A549 (cell line): Measurements from ENCODE around the gene ZFYVE9. TPM values are rescaled to one million over a fixed set of nuclear protein-coding genes. Genes with fewer than 3 reads are reported as not detected.

ENCODE experiments used
- ATAC-seq, 2 experiments: fragments of 200-7000 bp in 1 of 2; fragments of >200 bp in 1 of 2; cut with Nextera tagmentation in 1 of 2; cut with Tn5 transposase in 1 of 2; 3 replicates each; pipeline versions ENCODE4 v1.8.0 to v1.9.1; 2018 to 2020; ENCODE audit warnings: mild to moderate bottlenecking in 1 of 2, moderate library complexity in 1 of 2
- CTCF ChIA-PET: fragments of 300-600 bp; sonication (Branson Sonifier 250); formaldehyde crosslinking; extraction: SDS; loops from one replicate; lab custom pipeline; 2021; ENCODE audit warnings: antibody characterized with exemption, inconsistent platforms; lab: Yijun Ruan, JAX
- POLR2A ChIA-PET: fragments of 350-600 bp; formaldehyde crosslinking; extraction: SDS; loops from one replicate; lab custom pipeline; 2021; ENCODE audit warnings: antibody characterized with exemption, inconsistent platforms; lab: Yijun Ruan, JAX
- DNase-seq, 2 experiments: peaks; one replicate each; pipeline versions ENCODE4 v3.0.0 to v3.0.0-alpha.2; 2011 to 2016; ENCODE audit warnings: low read depth in 1 of 2, low spot score in 1 of 2
- FAIRE-seq: peaks from 2 replicates; lab custom pipeline; 2011; peaks lifted over from hg19 to GRCh38; lab: Jason Lieb, UNC
- H3K27ac ChIP-seq, 2 experiments: fragments of >200 bp; sonication (Bioruptor Twin); formaldehyde crosslinking; 3 replicates each; pipeline ENCODE4 v1.5.1; 2016 to 2017
- H3K4me1 ChIP-seq: fragments of >200 bp; sonication (Bioruptor Twin); formaldehyde crosslinking; 3 replicates; pipeline ENCODE4 v1.6.1; 2016
- H3K4me2 ChIP-seq: fragments of >200 bp; sonication (Bioruptor Twin); formaldehyde crosslinking; 3 replicates; pipeline ENCODE4 v1.6.1; 2016
- H3K4me3 ChIP-seq: fragments of >200 bp; sonication (Bioruptor Twin); formaldehyde crosslinking; 3 replicates; pipeline ENCODE4 v1.5.1; 2016
- H3K9me3 ChIP-seq: fragments of >200 bp; sonication (Bioruptor Twin); formaldehyde crosslinking; 3 replicates; pipeline ENCODE4 v1.6.1; 2016
- ATOH8 ChIP-seq: fragments of 250-450 bp; sonication (Bioruptor Pico); IDR thresholded peaks from 2 replicates; pipeline ENCODE4 v1.5.0; 2020; ENCODE audit warnings: low read depth, mild to moderate bottlenecking, moderate library complexity
- BHLHE40 ChIP-seq: IDR thresholded peaks from 2 replicates; pipeline ENCODE4 v1.6.1; 2012; ENCODE audit warnings: low read depth, low read length, inconsistent platforms
- CEBPB ChIP-seq, 2 experiments: fragments of >200 bp in 1 of 2; sonication (Bioruptor Twin) in 1 of 2; formaldehyde crosslinking in 1 of 2; IDR thresholded peaks; 2 replicates each; pipeline ENCODE4 v1.6.1; 2012 to 2016
- CHD2 ChIP-seq: fragments of 150-350 bp; IDR thresholded peaks from 2 replicates; pipeline ENCODE4 v1.6.1; 2014; ENCODE audit warnings: low read length; ENCODE audit not compliant: partially characterized antibody
- EHF ChIP-seq: fragments of 250-450 bp; sonication (Bioruptor Pico); IDR thresholded peaks from 2 replicates; pipeline ENCODE4 v1.5.0; 2020; ENCODE audit warnings: mild to moderate bottlenecking
- EHMT2 ChIP-seq: fragments of 200-600 bp; sonication (generic); IDR thresholded peaks from 2 replicates; pipeline ENCODE4 v1.6.1; 2016; ENCODE audit warnings: antibody characterized with exemption, low read depth, mild to moderate bottlenecking, moderate library complexity
- ELK1 ChIP-seq: fragments of 150-350 bp; IDR thresholded peaks from 2 replicates; pipeline ENCODE4 v1.6.1; 2014; ENCODE audit warnings: low read depth, mild to moderate bottlenecking, low read length
- ESRRA ChIP-seq: fragments of 150-350 bp; IDR thresholded peaks from 2 replicates; pipeline ENCODE4 v1.6.1; 2014; ENCODE audit warnings: mild to moderate bottlenecking, low read length, borderline replicate concordance
- FOSB ChIP-seq: fragments of 250-450 bp; sonication (Bioruptor Pico); IDR thresholded peaks from 2 replicates; pipeline ENCODE4 v1.5.0; 2020; ENCODE audit warnings: mild to moderate bottlenecking, moderate library complexity
- FOSL2 ChIP-seq, 2 experiments: fragments of 450-650 bp in 1 of 2; fragments of >200 bp in 1 of 2; sonication (Bioruptor Twin) in 1 of 2; formaldehyde crosslinking; IDR thresholded peaks; 2 replicates each; pipeline versions ENCODE4 v1.5.0 to v1.6.1; 2016 to 2020; ENCODE audit warnings: mild to moderate bottlenecking in 1 of 2, moderate library complexity in 1 of 2
- HDAC2 ChIP-seq: fragments of 200-600 bp; sonication (generic); IDR thresholded peaks from 2 replicates; pipeline ENCODE4 v1.6.1; 2016
- HES2 ChIP-seq: fragments of >200 bp; sonication (Bioruptor Twin); formaldehyde crosslinking; IDR thresholded peaks from 2 replicates; pipeline ENCODE4 v1.6.1; 2016
- HEYL ChIP-seq: fragments of 250-450 bp; sonication (Bioruptor Pico); IDR thresholded peaks from 2 replicates; pipeline ENCODE4 v1.8.0; 2021; ENCODE audit warnings: mild to moderate bottlenecking, moderate library complexity
- HOXB5 ChIP-seq: fragments of 250-450 bp; sonication (Bioruptor Pico); IDR thresholded peaks from 2 replicates; pipeline ENCODE4 v1.5.0; 2020; ENCODE audit warnings: mild to moderate bottlenecking, moderate library complexity
- MYC ChIP-seq: IDR thresholded peaks from 2 replicates; pipeline ENCODE4 v1.6.1; 2012; ENCODE audit warnings: mild to moderate bottlenecking, inconsistent platforms, low read length, improper control_type of control experiment, borderline replicate concordance
- NFE2L2 ChIP-seq: fragments of 150-350 bp; conservative IDR thresholded peaks from 2 replicates; pipeline ENCODE4 v1.6.1; 2014; ENCODE audit warnings: low read length
- NR3C1 ChIP-seq: fragments of >200 bp; sonication (Bioruptor Twin); formaldehyde crosslinking; IDR thresholded peaks from 3 replicates; pipeline ENCODE4 v1.6.1; 2017
- PBX3 ChIP-seq: IDR thresholded peaks from 2 replicates; pipeline ENCODE4 v1.6.1; 2012
- POLR2A ChIP-seq: IDR thresholded peaks from 2 replicates; pipeline ENCODE4 v1.6.1; 2012; ENCODE audit warnings: mild to moderate bottlenecking, low read length
- RARB ChIP-seq: fragments of 250-450 bp; sonication (Bioruptor Pico); IDR thresholded peaks from 2 replicates; pipeline ENCODE4 v1.8.0; 2021; ENCODE audit warnings: mild to moderate bottlenecking, moderate library complexity
- RCOR1 ChIP-seq: fragments of 150-350 bp; IDR thresholded peaks from 2 replicates; pipeline ENCODE4 v1.6.1; 2014; ENCODE audit warnings: antibody characterized with exemption, low read length, low read depth
- TP53 ChIP-seq: fragments of 250-450 bp; sonication (Bioruptor Pico); IDR thresholded peaks from 2 replicates; pipeline ENCODE4 v1.5.0; 2021; ENCODE audit warnings: mild to moderate bottlenecking, moderate library complexity
- USF2 ChIP-seq: fragments of 450-650 bp; IDR thresholded peaks from 2 replicates; pipeline ENCODE4 v1.6.1; 2014; ENCODE audit warnings: antibody characterized with exemption
- ZC3H11A ChIP-seq: fragments of 450-650 bp; IDR thresholded peaks from 2 replicates; pipeline ENCODE4 v1.6.1; 2014; ENCODE audit warnings: antibody characterized with exemption, mild to moderate bottlenecking
- ZNF302 ChIP-seq: fragments of 250-450 bp; sonication (Bioruptor Pico); IDR thresholded peaks from 2 replicates; pipeline ENCODE4 v1.9.0; 2021; ENCODE audit warnings: inconsistent platforms, mild to moderate bottlenecking, moderate library complexity
- WGBS: methylation state at CpG from one replicate; pipeline ENCODE4 v1.1.6; 2017; ENCODE audit errors: missing lambda C conversion rate; 5-methylcytosine and 5-hydroxymethylcytosine counted together
- polyA plus RNA-seq, 4 experiments: library from polyadenylated mRNA; depleted of rRNA in 3 of 4; stranded (reverse); fragments of >200 nt; fragmentation: RNase III in 1 of 4; extraction: RNeasy Plus Mini Kit Qiagen cat#74134 plus additional on column Dnase treatment in 1 of 4; gene quantifications; 2 replicates in 3 of 4; 3 replicates in 1 of 4; pipeline ENCODE4 v1.2.3, GENCODE V29; 2011 to 2017
- TF ChIP-seq, protein P1 (sequence below): fragments of >200 bp; sonication (Bioruptor Twin); formaldehyde crosslinking; IDR thresholded peaks from 3 replicates; pipeline ENCODE4 v1.6.1; 2016

ZFYVE9 gene
- polyA plus RNA-seq, 2 of the 4 experiments (the other 2 are of a cell fraction) = 7.1 to 11.9 TPM

DNA sequence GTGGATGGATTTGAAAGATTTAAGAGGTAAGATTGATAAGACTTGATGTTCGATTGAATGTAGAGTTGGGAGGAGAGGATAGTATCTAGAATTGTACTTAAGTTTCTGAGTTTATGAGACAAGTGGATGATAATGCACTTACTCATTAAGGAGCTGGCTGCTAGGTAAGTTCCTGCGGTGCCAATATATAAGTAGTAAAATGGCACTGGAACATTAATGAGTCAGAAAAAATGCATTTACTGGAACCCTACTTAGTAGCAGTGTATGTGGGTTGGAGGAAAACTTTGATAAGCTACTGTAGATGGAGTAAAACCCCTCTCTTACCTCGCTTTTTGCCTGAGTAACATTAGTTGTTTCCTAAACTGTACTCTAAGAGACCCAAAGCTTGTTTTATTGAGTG, 68.2 kb downstream of the ZFYVE9 start:
- DNase-seq (no peak), FAIRE-seq (no peak), ATAC-seq (no peak)
- ChIA-PET POLR2A (no interaction called here), CTCF (interaction anchor here (0.6 kb wide), 1 partner anchor 53 kb away, joined by 3 read pairs; no protein-coding TSS in a partner anchor)
- Histone ChIP-seq H3K9me3 (no peaks in the 10 kb centered on the region), H3K27ac (no peak overlapping the region), H3K4me2 (no peak overlapping the region), H3K4me3 (no peak overlapping the region), H3K4me1 (no peaks in the 10 kb centered on the region)
- 81% methylated on average over 3 of the region's 3 CpGs for WGBS
- TF ChIP-seq FOSB (CRISPR knock-in tag) = no peak
- TF ChIP-seq HDAC2 = no peak
- no peak for TF ChIP-seq ATOH8 (CRISPR knock-in tag)
- TF ChIP-seq NR3C1 = no peak
- TF ChIP-seq CEBPB (IDR thresholded peaks at IDR 0.05) = no peak
- TF ChIP-seq EHF (CRISPR knock-in tag) = no peak
- no peak for TF ChIP-seq HOXB5 (CRISPR knock-in tag)
- no peak for TF ChIP-seq EHMT2
- no peak for TF ChIP-seq ZNF302 (CRISPR knock-in tag)
- TF ChIP-seq RARB (CRISPR knock-in tag) = no peak
- no peak for TF ChIP-seq NFE2L2
- no peak for TF ChIP-seq ESRRA
- TF ChIP-seq USF2 = no peak
- TF ChIP-seq PBX3 = no peak
- TF ChIP-seq ELK1 = no peak
- no peak for TF ChIP-seq HEYL
- no peak for TF ChIP-seq BHLHE40
- no peak for TF ChIP-seq POLR2A

DNA sequence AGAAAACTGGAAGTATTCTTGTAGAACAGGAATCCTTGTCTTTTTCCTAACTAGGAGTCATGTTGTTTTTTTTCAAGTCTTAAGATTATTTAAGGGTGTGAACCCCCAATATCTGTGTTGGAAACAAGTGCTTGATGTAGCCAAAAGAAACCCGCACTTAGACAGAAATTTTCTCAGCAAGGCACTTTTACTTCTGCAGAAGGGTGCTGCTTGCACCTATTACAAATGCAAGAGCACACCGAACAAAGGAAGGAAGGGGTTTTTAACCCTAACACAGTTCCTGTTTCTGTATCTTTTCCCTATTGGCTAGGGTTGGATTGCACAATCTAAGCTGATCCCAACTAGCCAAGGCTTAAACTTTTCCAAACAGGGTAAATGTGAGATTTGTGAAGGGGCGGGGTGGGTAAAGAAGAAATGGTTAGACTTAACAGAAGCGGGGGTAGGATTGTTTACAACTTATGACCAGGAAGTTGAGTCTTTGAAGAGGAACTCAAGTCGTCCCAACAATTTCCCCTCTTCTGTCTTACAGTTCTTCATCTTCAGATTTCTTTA, 75.1 kb downstream of the ZFYVE9 start:
- ATAC-seq = no peak
- Histone ChIP-seq H3K27ac (no peak overlapping the region), H3K4me2 (no peak overlapping the region), H3K4me3 (no peak overlapping the region), H3K4me1 (no peaks in the 10 kb centered on the region), H3K9me3 (peaks cover 17% of the 10 kb centered on the region; the same call in 2 of the 3 replicates)
- no peak for DNase-seq
- FAIRE-seq = no peak
- ChIA-PET CTCF (interaction anchor here (1.3 kb wide), 1 partner anchor 89 kb away, joined by 3 read pairs; no protein-coding TSS in a partner anchor), POLR2A (no interaction called here)
- TF ChIP-seq ZC3H11A (no peak), MYC (no peak), FOSL2 (IDR thresholded peaks at IDR 0.05) (no peak), FOSL2 (CRISPR knock-in tag; IDR thresholded peaks at IDR 0.05) (no peak), NR3C1 (no peak), ZNF302 (CRISPR knock-in tag) (no peak), CHD2 (no peak), TP53 (no peak), BHLHE40 (no peak), HES2 (no peak), RCOR1 (no peak)
- TF ChIP-seq, protein P1, sequence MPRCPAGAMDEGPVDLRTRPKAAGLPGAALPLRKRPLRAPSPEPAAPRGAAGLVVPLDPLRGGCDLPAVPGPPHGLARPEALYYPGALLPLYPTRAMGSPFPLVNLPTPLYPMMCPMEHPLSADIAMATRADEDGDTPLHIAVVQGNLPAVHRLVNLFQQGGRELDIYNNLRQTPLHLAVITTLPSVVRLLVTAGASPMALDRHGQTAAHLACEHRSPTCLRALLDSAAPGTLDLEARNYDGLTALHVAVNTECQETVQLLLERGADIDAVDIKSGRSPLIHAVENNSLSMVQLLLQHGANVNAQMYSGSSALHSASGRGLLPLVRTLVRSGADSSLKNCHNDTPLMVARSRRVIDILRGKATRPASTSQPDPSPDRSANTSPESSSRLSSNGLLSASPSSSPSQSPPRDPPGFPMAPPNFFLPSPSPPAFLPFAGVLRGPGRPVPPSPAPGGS = no peak
- 88% methylated on average over 5 of the region's 5 CpGs for WGBS
